Ishikawa (cell line): ENCODE results near the gene GINS3.

Experiments
- CEBPB ChIP-seq: IDR thresholded peaks from 2 replicates; pipeline ENCODE4 v1.6.1; 2012
- CREB1 ChIP-seq: IDR thresholded peaks from 2 replicates; pipeline ENCODE4 v1.6.1; 2012; ENCODE audit warnings: low read depth
- EGR1 ChIP-seq: IDR thresholded peaks from 2 replicates; pipeline ENCODE4 v1.6.1; 2012
- EP300 ChIP-seq: IDR thresholded peaks from 2 replicates; pipeline ENCODE4 v1.6.1; 2012; ENCODE audit warnings: borderline replicate concordance
- FOXM1 ChIP-seq: IDR thresholded peaks from 2 replicates; pipeline ENCODE4 v1.6.1; 2012; ENCODE audit warnings: low read depth, borderline replicate concordance
- MAX ChIP-seq: IDR thresholded peaks from 2 replicates; pipeline ENCODE4 v1.6.1; 2012
- NFIC ChIP-seq: IDR thresholded peaks from 2 replicates; pipeline ENCODE4 v1.6.1; 2012
- RAD21 ChIP-seq: IDR thresholded peaks from 2 replicates; pipeline ENCODE4 v1.6.1; 2012; ENCODE audit warnings: low read depth
- REST ChIP-seq: IDR thresholded peaks from 2 replicates; pipeline ENCODE4 v1.6.1; 2012; ENCODE audit warnings: low read depth, mild to moderate bottlenecking
- TAF1 ChIP-seq: IDR thresholded peaks from 2 replicates; pipeline ENCODE4 v1.6.1; 2012; ENCODE audit warnings: low read depth, mild to moderate bottlenecking
- TCF12 ChIP-seq: IDR thresholded peaks from 2 replicates; pipeline ENCODE4 v1.6.1; 2012; ENCODE audit warnings: low read depth
- TEAD4 ChIP-seq: IDR thresholded peaks from 2 replicates; pipeline ENCODE4 v1.6.1; 2012
- USF1 ChIP-seq: IDR thresholded peaks from 2 replicates; pipeline ENCODE4 v1.6.1; 2012
- YY1 ChIP-seq: IDR thresholded peaks from 2 replicates; pipeline ENCODE4 v1.6.1; 2012; ENCODE audit warnings: low read depth
- ZBTB7A ChIP-seq: IDR thresholded peaks from 2 replicates; pipeline ENCODE4 v1.6.1; 2012; ENCODE audit warnings: low read depth

GINS3 gene

DNA sequence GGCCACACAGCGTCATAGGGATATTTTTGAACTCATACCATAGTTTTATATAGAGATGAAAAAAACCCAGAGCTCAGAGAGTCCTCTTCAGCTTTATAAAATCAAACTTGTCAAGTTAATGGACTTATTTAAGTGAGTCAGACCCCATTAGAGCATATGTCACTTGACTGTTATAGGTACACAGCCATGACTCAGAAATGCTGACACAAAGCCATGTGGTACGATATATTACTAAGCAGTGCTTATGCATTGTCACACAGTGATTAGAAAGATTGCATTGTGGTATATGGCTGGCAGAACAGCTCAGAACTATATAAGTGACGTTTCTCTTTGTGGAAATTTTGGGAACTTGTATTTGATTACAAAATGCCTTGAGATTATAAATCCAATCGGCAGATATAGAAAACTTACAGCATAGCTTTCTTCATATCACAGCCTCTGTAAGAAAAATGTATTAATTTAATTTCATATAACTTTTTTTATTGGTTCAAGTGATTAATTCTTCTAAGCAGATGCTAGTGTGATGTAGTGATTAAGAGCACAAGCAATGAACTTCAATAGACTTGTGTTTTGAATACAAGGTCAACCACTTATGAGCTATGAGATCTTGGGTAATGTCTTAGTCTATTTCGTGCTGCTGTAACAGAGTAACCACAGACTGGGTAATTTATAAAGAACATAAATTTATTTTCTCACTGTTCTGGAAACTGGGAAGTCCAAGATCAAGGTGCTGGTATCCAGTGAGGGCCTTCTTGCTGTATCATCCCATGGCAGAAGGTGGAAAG lies 25.8 kb upstream of the GINS3 start:
- TF ChIP-seq CEBPB (no peak), USF1 (0 out of 2 replicates have a peak, but pooled peaks have one; percentile 8)

GRCh38 chr16:58367252-58367651 lies 25.0 kb upstream of the GINS3 start:
- no peak for TF ChIP-seq EP300
- TF ChIP-seq TEAD4, result no peak
- no peak for TF ChIP-seq EGR1
- TF ChIP-seq REST, result no peak
- no peak for TF ChIP-seq USF1

DNA sequence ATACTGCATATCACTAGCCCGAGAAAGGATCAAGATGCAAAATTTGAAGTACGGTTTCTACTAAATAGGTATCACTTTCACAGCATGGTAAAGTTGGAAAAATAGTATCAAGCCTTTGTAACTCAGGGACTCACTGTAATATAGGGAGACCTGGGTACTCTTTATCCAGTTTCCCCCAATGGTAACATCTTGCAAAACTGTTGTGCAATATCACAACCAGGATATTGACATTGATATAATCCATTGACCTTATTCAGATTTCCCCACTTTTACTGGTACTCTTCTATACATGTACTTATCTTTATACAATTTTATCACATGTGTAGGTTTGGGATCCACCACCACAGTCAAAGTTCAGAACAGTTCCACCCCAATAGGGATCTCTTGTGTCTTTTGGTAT lies 20.4 kb upstream of the GINS3 start:
- TF ChIP-seq EGR1 (no peak), YY1 (no peak), USF1 (no peak), TCF12 (no peak), REST (no peak), RAD21 (no peak), MAX (no peak), TEAD4 (no peak), NFIC (no peak)

DNA sequence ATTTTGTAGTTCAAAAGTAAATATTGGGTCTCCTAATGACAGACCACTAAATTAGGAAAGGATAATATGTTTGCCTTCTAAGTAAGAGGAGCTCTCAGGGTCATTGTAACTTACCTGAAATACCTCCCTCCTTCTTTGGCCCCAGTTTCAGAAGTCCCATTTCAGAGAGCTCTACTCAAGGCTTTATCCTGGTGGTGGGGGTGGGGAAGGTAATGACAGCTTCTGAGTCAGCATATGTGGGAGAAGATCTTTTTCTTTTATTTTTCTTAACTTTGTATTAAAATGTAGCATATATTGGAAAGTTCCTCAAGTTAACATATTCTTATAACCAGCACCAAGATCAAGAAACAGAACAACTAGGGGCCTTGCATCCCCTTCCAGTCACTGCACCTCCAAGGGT lies 16.9 kb upstream of the GINS3 start:
- TF ChIP-seq ZBTB7A, result no peak
- TF ChIP-seq TAF1, result no peak
- TF ChIP-seq FOXM1, result no peak
- TF ChIP-seq MAX, result no peak
- no peak for TF ChIP-seq EP300
- no peak for TF ChIP-seq EGR1
- no peak for TF ChIP-seq USF1
- no peak for TF ChIP-seq NFIC
- no peak for TF ChIP-seq TEAD4
- TF ChIP-seq CREB1, result no peak
- TF ChIP-seq TCF12, result no peak
- no peak for TF ChIP-seq REST
- TF ChIP-seq CEBPB, result no peak
